Astrocyte of the cerebellum (primary cell): ENCODE results near the gene LBR.
"Not testable (repeated sequence)": the region's sequence is repeated elsewhere in the genome, so short reads cannot be mapped to it uniquely, and the experiment has no call there.

Source experiments
- DNase-seq: peaks from one replicate; pipeline ENCODE4 v3.0.0-alpha.2; 2011; ENCODE audit warnings: low read depth
- H3K4me3 ChIP-seq: 2 replicates; pipeline ENCODE4 v1.5.1; 2011; ENCODE audit warnings: mild to moderate bottlenecking, low read depth, low read length, moderate library complexity
- CTCF ChIP-seq: IDR thresholded peaks from 2 replicates; pipeline ENCODE4 v1.5.1; 2012; ENCODE audit warnings: low read length, low read depth, moderate library complexity, mild to moderate bottlenecking; ENCODE audit errors: missing control alignments
- in situ Hi-C: cut with HindIII; loops from 2 replicates; pipeline ENCODE4 v1.10.0; 2017; ENCODE audit warnings: low sequenced_read_pairs

The LBR gene

GRCh38 chr1:225427235-225428067 is at the start of gene LBR:
LBR (minus strand) TSS chr1:225428038; CDS start chr1:225424075, 3,963 bp downstream.
- in situ Hi-C loops: no loop called here
- H3K4me3 ChIP-seq: peak within 1 kb of the TSS; percentile 88
- no peak for DNase-seq
- TF ChIP-seq CTCF: no peak

- DNase-seq: no peak
- no peak overlapping the region for H3K4me3 ChIP-seq
- no peak for TF ChIP-seq CTCF
- in situ Hi-C loops: no loop called here
Measured at GRCh38 chr1:225477296-225477911, 49.6 kb upstream of the LBR start.

GRCh38 chr1:225476538-225476988 is 48.7 kb upstream of the LBR start:
- no peak for TF ChIP-seq CTCF
- H3K4me3 ChIP-seq: no peak overlapping the region
- DNase-seq: no peak
- in situ Hi-C loops: no loop called here

GRCh38 chr1:225476100-225476511 is 48.3 kb upstream of the LBR start:
- DNase-seq: no peak
- in situ Hi-C loops: no loop called here

GRCh38 chr1:225474986-225475820 is 47.4 kb upstream of the LBR start:
- TF ChIP-seq CTCF: peak; percentile 100
- H3K4me3 ChIP-seq: no peak overlapping the region

More at GRCh38 chr1:225476100-225476511, 48.3 kb upstream of the LBR start:
- H3K4me3 ChIP-seq: no peak overlapping the region
- TF ChIP-seq CTCF: no peak

GRCh38 chr1:225474439-225474985 is 46.7 kb upstream of the LBR start:
- in situ Hi-C loops: loop anchor here (25.0 kb wide), 1 partner anchor 513 kb away; the partner anchor contains the start of gene SDE2
- H3K4me3 ChIP-seq: no peak overlapping the region
- DNase-seq: no peak
- no peak for TF ChIP-seq CTCF

More at GRCh38 chr1:225474986-225475820, 47.4 kb upstream of the LBR start:
- peak; percentile 28 for DNase-seq
- in situ Hi-C loops: loop anchor here (25.0 kb wide), 1 partner anchor 512 kb away; the partner anchor contains the start of gene SDE2

- in situ Hi-C loops: loop anchor here (25.0 kb wide), 1 partner anchor 513 kb away; the partner anchor contains the start of gene SDE2
- not testable (repeated sequence) for DNase-seq, H3K4me3 ChIP-seq
Measured at GRCh38 chr1:225473676-225474438, 46.0 kb upstream of the LBR start.

- DNase-seq: not testable (repeated sequence)
- in situ Hi-C loops: loop anchor here (25.0 kb wide), 1 partner anchor 514 kb away; the partner anchor contains the start of gene SDE2
Measured at GRCh38 chr1:225473266-225473665, 45.4 kb upstream of the LBR start.

More at GRCh38 chr1:225473266-225473665, 45.4 kb upstream of the LBR start:
- H3K4me3 ChIP-seq: not testable (repeated sequence)
